ENCODE data around the gene FOXA3. TPM values are rescaled to one million over a fixed set of nuclear protein-coding genes. Genes with fewer than 3 reads are reported as not detected.

Gene FOXA3
- total and polyA plus RNA-seq, 9 donors = 0.04 to 0.26 TPM; not detected in 7

GRCh38 chr19:45828945-45829344 is 35.2 kb upstream of the FOXA3 start:
- no peaks in the 10 kb centered on the region for H3K27me3 ChIP-seq
- intact Hi-C loops (cut with DNase I) = no loop called here
- 93 to 94% (median 94%) methylated on average over 16 of the region's 16 CpGs for WGBS, 3 donors
- H3K27ac ChIP-seq = no peak overlapping the region
- H3K36me3 ChIP-seq = no peaks in the 10 kb centered on the region
- no peak for TF ChIP-seq EP300 (IDR thresholded peaks at IDR 0.05)
- no peak for TF ChIP-seq POLR2A (IDR thresholded peaks at IDR 0.05)
- TF ChIP-seq, protein P1, sequence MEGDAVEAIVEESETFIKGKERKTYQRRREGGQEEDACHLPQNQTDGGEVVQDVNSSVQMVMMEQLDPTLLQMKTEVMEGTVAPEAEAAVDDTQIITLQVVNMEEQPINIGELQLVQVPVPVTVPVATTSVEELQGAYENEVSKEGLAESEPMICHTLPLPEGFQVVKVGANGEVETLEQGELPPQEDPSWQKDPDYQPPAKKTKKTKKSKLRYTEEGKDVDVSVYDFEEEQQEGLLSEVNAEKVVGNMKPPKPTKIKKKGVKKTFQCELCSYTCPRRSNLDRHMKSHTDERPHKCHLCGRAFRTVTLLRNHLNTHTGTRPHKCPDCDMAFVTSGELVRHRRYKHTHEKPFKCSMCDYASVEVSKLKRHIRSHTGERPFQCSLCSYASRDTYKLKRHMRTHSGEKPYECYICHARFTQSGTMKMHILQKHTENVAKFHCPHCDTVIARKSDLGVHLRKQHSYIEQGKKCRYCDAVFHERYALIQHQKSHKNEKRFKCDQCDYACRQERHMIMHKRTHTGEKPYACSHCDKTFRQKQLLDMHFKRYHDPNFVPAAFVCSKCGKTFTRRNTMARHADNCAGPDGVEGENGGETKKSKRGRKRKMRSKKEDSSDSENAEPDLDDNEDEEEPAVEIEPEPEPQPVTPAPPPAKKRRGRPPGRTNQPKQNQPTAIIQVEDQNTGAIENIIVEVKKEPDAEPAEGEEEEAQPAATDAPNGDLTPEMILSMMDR (IDR thresholded peaks at IDR 0.05) = no peak
- no peaks in the 10 kb centered on the region for H3K4me1 ChIP-seq (ENCODE audit: insufficient read depth)
- no peak for DNase-seq
- H3K9me3 ChIP-seq = no peaks in the 10 kb centered on the region
- no peak overlapping the region for H3K4me3 ChIP-seq

GRCh38 chr19:45834970-45835369 is 29.2 kb upstream of the FOXA3 start:
- H3K27me3 ChIP-seq = no peaks in the 10 kb centered on the region
- H3K4me3 ChIP-seq = no peak overlapping the region
- TF ChIP-seq POLR2A (IDR thresholded peaks at IDR 0.05) (no peak), EP300 (IDR thresholded peaks at IDR 0.05) (no peak)
- TF ChIP-seq, protein P1 (IDR thresholded peaks at IDR 0.05) = no peak
- H3K4me1 ChIP-seq (ENCODE audit: insufficient read depth) = no peaks in the 10 kb centered on the region
- H3K27ac ChIP-seq = no peak overlapping the region
- H3K9me3 ChIP-seq = no peaks in the 10 kb centered on the region
- WGBS, 3 donors = 85 to 91% (median 87%) methylated on average over 7 of the region's 7 CpGs
- no peak for DNase-seq
- intact Hi-C loops (cut with DNase I) = no loop called here
- no peaks in the 10 kb centered on the region for H3K36me3 ChIP-seq

DNA sequence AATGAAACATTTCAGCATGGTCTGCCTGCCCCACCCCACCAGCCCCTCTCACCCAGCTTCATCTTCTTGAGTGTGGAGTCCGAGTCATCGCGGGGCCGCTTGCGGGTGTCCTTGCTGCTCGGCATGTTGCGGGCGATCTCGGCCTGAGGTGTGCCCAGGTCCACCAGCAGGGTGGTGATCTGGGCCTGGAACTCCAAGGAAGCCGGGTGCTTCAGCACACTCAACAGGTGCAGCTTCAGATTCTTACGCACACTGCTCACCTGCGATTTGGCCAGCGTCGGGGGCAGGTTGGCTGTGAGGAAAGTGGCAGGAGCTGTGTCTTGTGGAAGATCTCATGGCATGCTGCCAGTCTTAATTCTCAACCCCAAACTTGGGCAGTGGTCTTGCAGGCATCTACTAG is 21.9 kb upstream of the FOXA3 start:
- H3K4me1 ChIP-seq (ENCODE audit: insufficient read depth) = no peaks in the 10 kb centered on the region
- no peaks in the 10 kb centered on the region for H3K27me3 ChIP-seq
- intact Hi-C loops (cut with DNase I) = no loop called here
- H3K27ac ChIP-seq = no peak overlapping the region
- DNase-seq = no peak
- no peak for TF ChIP-seq POLR2A (IDR thresholded peaks at IDR 0.05)
- no peaks in the 10 kb centered on the region for H3K9me3 ChIP-seq
- no peak overlapping the region for H3K4me3 ChIP-seq
- 93 to 97% (median 95%) methylated on average over 14 of the region's 14 CpGs for WGBS, 3 donors
- no peaks in the 10 kb centered on the region for H3K36me3 ChIP-seq

GRCh38 chr19:45847663-45848062 is 16.5 kb upstream of the FOXA3 start:
- Histone ChIP-seq H3K9me3 (no peaks in the 10 kb centered on the region), H3K4me3 (no peak overlapping the region), H3K4me1 (ENCODE audit: insufficient read depth) (no peaks in the 10 kb centered on the region), H3K27ac (no peak overlapping the region), H3K27me3 (no peaks in the 10 kb centered on the region), H3K36me3 (no peaks in the 10 kb centered on the region)
- no peak for DNase-seq
- intact Hi-C loops (cut with DNase I) = no loop called here
- WGBS, 3 donors = 92 to 94% (median 92%) methylated on average over 13 of the region's 13 CpGs
- TF ChIP-seq POLR2A (IDR thresholded peaks at IDR 0.05) (no peak), EP300 (IDR thresholded peaks at IDR 0.05) (no peak)
- TF ChIP-seq, protein P1 (IDR thresholded peaks at IDR 0.05) = no peak

DNA sequence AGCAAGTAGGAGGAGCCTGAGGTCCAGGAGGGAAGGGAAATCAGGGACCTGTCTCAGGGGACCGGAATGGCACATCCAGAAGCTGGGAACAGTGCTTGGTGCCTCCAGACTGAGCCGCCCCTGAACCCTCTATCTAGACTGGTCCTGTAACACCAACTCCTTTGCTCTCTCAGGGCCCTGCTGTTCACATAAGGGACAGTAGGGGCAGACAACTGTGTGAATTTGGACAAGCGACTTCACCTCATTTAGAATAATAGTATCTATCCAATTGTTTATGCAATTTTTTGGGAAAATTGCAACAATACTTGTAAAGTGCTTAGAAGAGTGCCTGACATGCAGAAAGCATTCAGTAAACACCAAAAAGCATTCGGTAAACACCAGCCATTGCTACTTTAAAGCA is 15.2 kb upstream of the FOXA3 start:
- 87 to 94% (median 88%) methylated on average over 4 of the region's 4 CpGs for WGBS, 3 donors
- no peaks in the 10 kb centered on the region for H3K36me3 ChIP-seq
- no peaks in the 10 kb centered on the region for H3K9me3 ChIP-seq
- TF ChIP-seq, protein P1 (IDR thresholded peaks at IDR 0.05) = no peak
- TF ChIP-seq POLR2A (IDR thresholded peaks at IDR 0.05) (no peak), EP300 (IDR thresholded peaks at IDR 0.05) (no peak)
- no peak overlapping the region for H3K4me3 ChIP-seq
- DNase-seq = no peak
- no peak overlapping the region for H3K27ac ChIP-seq
- H3K4me1 ChIP-seq (ENCODE audit: insufficient read depth) = no peaks in the 10 kb centered on the region
- intact Hi-C loops (cut with DNase I) = no loop called here
- H3K27me3 ChIP-seq = no peaks in the 10 kb centered on the region
